Measurements from ENCODE around the gene SULT1A1. TPM values are rescaled to one million over a fixed set of nuclear protein-coding genes. Genes with fewer than 3 reads are reported as not detected.
A peak's percentile ranks its signal among the peaks of the same experiment; 100 is the strongest.

The SULT1A1 gene
- total RNA-seq (2016; rRNA removed; fragmentation: Illumina TruSeq; extraction: Trizol) = 147 and 174 TPM in 2 replicates
- 53.8 and 58.2 TPM in 2 replicates for total RNA-seq (2016; cell fraction: cytosol; rRNA removed; fragmentation: Illumina TruSeq; extraction: Trizol; ENCODE audit: low read depth)
- 157 and 177 TPM in 2 replicates for total RNA-seq (2016; cell fraction: insoluble cytoplasmic fraction; rRNA removed; fragmentation: Illumina TruSeq; extraction: Trizol)
- 56.7 and 63.7 TPM in 2 replicates for total RNA-seq (2016; cell fraction: membrane; rRNA removed; fragmentation: Illumina TruSeq; extraction: Trizol)
- 55.4 and 59.6 TPM in 2 replicates for total RNA-seq (2016; cell fraction: nucleus; rRNA removed; fragmentation: Illumina TruSeq; extraction: Trizol)
- polyA plus RNA-seq (2011; rRNA removed) = 114 and 117 TPM in 2 replicates
- 87.7 and 112 TPM in 2 replicates for polyA plus RNA-seq (2011; cell fraction: cytosol; rRNA removed)
- polyA plus RNA-seq (2011; cell fraction: nucleus; rRNA removed) = 78.9 and 79.1 TPM in 2 replicates
- 97.2 and 132 TPM in 2 replicates for polyA plus RNA-seq (2012)
- 63.2 and 71.4 TPM in 2 replicates for polyA plus RNA-seq (2016; cell fraction: cytosol; fragmentation: Illumina TruSeq; extraction: Trizol; ENCODE audit: low read depth)
- polyA plus RNA-seq (2016; cell fraction: insoluble cytoplasmic fraction; fragmentation: Illumina TruSeq; extraction: Trizol; ENCODE audit: low read depth) = 204 and 206 TPM in 2 replicates
- 50.8 and 59.5 TPM in 2 replicates for polyA plus RNA-seq (2016; cell fraction: membrane; fragmentation: Illumina TruSeq; extraction: Trizol; ENCODE audit: low read depth)
- polyA plus RNA-seq (2016; cell fraction: nucleus; fragmentation: Illumina TruSeq; extraction: Trizol; ENCODE audit: insufficient read depth, low read depth) = 122 and 123 TPM in 2 replicates
- 18.9 and 75.8 TPM in 2 replicates for polyA minus RNA-seq (2011; rRNA and poly(A)+ RNA removed; ENCODE audit: low replicate concordance)
- 33.0 and 38.4 TPM in 2 replicates for polyA minus RNA-seq (2011; cell fraction: cytosol; rRNA and poly(A)+ RNA removed)
- polyA minus RNA-seq (2011; cell fraction: nucleus; rRNA and poly(A)+ RNA removed) = 20.5 and 29.8 TPM in 2 replicates
- percentile 61 among the genes with signal in this experiment for Bru-seq, nascent RNA
- percentile 61 among the genes with signal in this experiment for BruChase-seq, experiment 1, labeled RNA remaining after a 6-hour chase
- BruChase-seq, experiment 2, labeled RNA remaining after a 2-hour chase = percentile 58 among the genes with signal in this experiment
- long read RNA-seq, experiment 1, full-length matches to known transcripts = 270 of 293 reads
- long read RNA-seq, experiment 1, partial matches to known transcripts = 12 of 293 reads
- long read RNA-seq, experiment 1, other reads (novel, unspliced or antisense) = 11 of 293 reads
- long read RNA-seq, experiment 2, full-length matches to known transcripts = 147 of 200 reads
- long read RNA-seq, experiment 2, partial matches to known transcripts = 14 of 200 reads
- long read RNA-seq, experiment 2, other reads (novel, unspliced or antisense) = 39 of 200 reads

GRCh38 chr16:28609631-28610594 lies at the start of gene SULT1A1:
TSS of gene SULT1A1 (minus strand) at chr16:28610044. CDS start at chr16:28608855, 1,189 bp downstream.
- CTCF ChIA-PET (ENCODE audit: low intra/inter-chr PET ratio, low total read pairs) = no interaction called here
- POLR2A ChIA-PET = interaction anchor here (0.6 to 3.1 kb wide), 24 partner anchors 8 to 285 kb away, joined by 3 to 175 read pairs (median 4); partner anchors contain the start of genes ATXN2L, CLN3, NUPR1 and SULT1A2
- peaks cover 12% of the 10 kb centered on the region for H3K79me2 ChIP-seq (ENCODE audit: insufficient read depth, low read length)
- in situ Hi-C loops (cut with HindIII; ENCODE audit: extremely low pct_ligation_motif_present, low pct_unique_long_range_greater_than_20kb) (no loop called here), intact Hi-C loops (cut with micrococcal nuclease; ENCODE audit: unreplicated experiment) (loop anchor here (10.0 kb wide), 1 partner anchor 65 kb away; no protein-coding TSS in a partner anchor)
- BruUV-seq (replicated peaks) = TSS peak; percentile 65
- peaks cover 39% of the 10 kb centered on the region for H3K4me1 ChIP-seq (ENCODE audit: insufficient read depth, low read length)
- no peaks in the 10 kb centered on the region for H3K27me3 ChIP-seq (ENCODE audit: control insufficient read depth in 1 of 2, insufficient read depth in 2 of 2, low read length in 2 of 2)
- peak; percentile 93 for DNase-seq (ENCODE audit: low spot score)
- no peaks in the 10 kb centered on the region for H3K9me3 ChIP-seq (ENCODE audit: low read length)
- peak within 1 kb of the TSS; percentile 77 for H3K9ac ChIP-seq (ENCODE audit: insufficient read depth, low read depth, low read length)
- H4K20me1 ChIP-seq (ENCODE audit: insufficient read depth, low read length) = no peaks in the 10 kb centered on the region
- peak within 1 kb of the TSS; percentile 99 for H3K4me2 ChIP-seq (ENCODE audit: low read depth, low read length)
- peak within 1 kb of the TSS; percentile 66 to 90 (median 70) for H3K4me3 ChIP-seq (replicated peaks in 1 of 3; ENCODE audit: insufficient read depth in 1 of 3, low read depth in 2 of 3, low read length in 3 of 3)
- peaks cover 0 to 17% of the 10 kb centered on the region in 2 experiments; a peak in 4 of 5 replicates for H3K36me3 ChIP-seq (replicated peaks in 1 of 2; ENCODE audit: control insufficient read depth in 1 of 2, insufficient read depth in 2 of 2, low read length in 2 of 2)
- FAIRE-seq = peak; percentile 44
- peak within 1 kb of the TSS; percentile 75 for H3K27ac ChIP-seq (ENCODE audit: extremely low read length, insufficient read depth, low read length)
- WGBS (ENCODE audit: low lambda C conversion rate) = 2% methylated on average over 11 of the region's 11 CpGs
- peak within 1 kb of the TSS; percentile 17 for H2AFZ ChIP-seq (ENCODE audit: low read length)
- ATAC-seq = peak; percentile 71
- TF ChIP-seq CREM (IDR thresholded peaks at IDR 0.05) (no peak), CREM (CRISPR knock-in tag; IDR thresholded peaks at IDR 0.05) (no peak), MBD4 (IDR thresholded peaks at IDR 0.05; ENCODE audit: borderline replicate concordance, low read length) (no peak), ZMAT5 (CRISPR knock-in tag; IDR thresholded peaks at IDR 0.05; ENCODE audit: borderline replicate concordance, low read depth) (no peak), TCF7 (IDR thresholded peaks at IDR 0.05; ENCODE audit: low read depth) (no peak), MAFF (IDR thresholded peaks at IDR 0.05; ENCODE audit: low read depth, low read length) (no peak), MIXL1 (CRISPR knock-in tag; IDR thresholded peaks at IDR 0.05) (peak; percentile 59; the same call in 1 of the 2 replicates), YEATS2 (CRISPR knock-in tag; IDR thresholded peaks at IDR 0.05; ENCODE audit: borderline replicate concordance) (peak; percentile 46), ATF1 (CRISPR knock-in tag; IDR thresholded peaks at IDR 0.05) (no peak), PRDM4 (CRISPR knock-in tag; IDR thresholded peaks at IDR 0.05; ENCODE audit: borderline replicate concordance) (no peak), ZBTB1 (CRISPR knock-in tag; IDR thresholded peaks at IDR 0.05; ENCODE audit: borderline replicate concordance) (no peak), TAF1 (CRISPR knock-in tag; IDR thresholded peaks at IDR 0.05) (peak; percentile 85), ZNF329 (CRISPR knock-in tag; IDR thresholded peaks at IDR 0.05; ENCODE audit: low read depth) (no peak), MTERF4 (CRISPR knock-in tag; IDR thresholded peaks at IDR 0.05) (no peak)
